DLD1 (cell line): ENCODE data around the gene AQP9.

Source experiments
- in situ Hi-C: cut with HindIII; loops from 2 replicates; pipeline ENCODE4 v1.10.0; 2017; ENCODE audit warnings: low sequenced_read_pairs

AQP9 gene

GRCh38 chr15:58221591-58222241, 83.5 kb downstream of the AQP9 start:
- in situ Hi-C loops: no loop called here

- in situ Hi-C loops: no loop called here
These were observed 84.5 kb downstream of the AQP9 start for GRCh38 chr15:58222679-58223078.

GRCh38 chr15:58223432-58223831, 85.3 kb downstream of the AQP9 start:
- in situ Hi-C loops: no loop called here

GRCh38 chr15:58224068-58224467, 85.9 kb downstream of the AQP9 start:
- in situ Hi-C loops: no loop called here

- in situ Hi-C loops: no loop called here
These were observed 89.7 kb downstream of the AQP9 start for GRCh38 chr15:58227706-58228543.

- in situ Hi-C loops: no loop called here
These were observed 90.5 kb downstream of the AQP9 start for GRCh38 chr15:58228718-58229117.

- in situ Hi-C loops: no loop called here
These were observed 91.2 kb downstream of the AQP9 start for GRCh38 chr15:58229297-58229768.

- in situ Hi-C loops: no loop called here
These were observed 94.3 kb downstream of the AQP9 start for GRCh38 chr15:58232281-58233065.

- in situ Hi-C loops: no loop called here
These were observed 95.2 kb downstream of the AQP9 start for GRCh38 chr15:58233341-58233740.
